Thyroid gland (tissue), 4 donors: ENCODE results near the gene DPEP1.

Experiments used
- CTCF ChIP-seq, 6 experiments: fragments of 200-600 bp in 3 of 6; fragments of 450-650 bp in 3 of 6; sonication (generic) in 3 of 6; IDR thresholded peaks; one replicate each; pipeline ENCODE4 v1.5.1; 2016 to 2019; ENCODE audit warnings: antibody characterized with exemption in 6 of 6, mild to moderate bottlenecking in 2 of 6, inconsistent platforms in 1 of 6, moderate library complexity in 1 of 6
- POLR2A ChIP-seq, 2 donors: fragments of 450-650 bp; IDR thresholded peaks; one replicate each; pipeline ENCODE4 v1.6.1; 2017; ENCODE audit warnings: antibody characterized with exemption in 2 of 2, mild to moderate bottlenecking in 2 of 2, moderate library complexity in 1 of 2

GRCh38 chr16:89576153-89577054 is 37.0 kb upstream of the DPEP1 start:
- TF ChIP-seq CTCF (IDR thresholded peaks at IDR 0.05) (no peak), POLR2A (IDR thresholded peaks at IDR 0.05) (no peak)
